Kidney glomerular epithelial cell (primary cell): Measurements from ENCODE around the gene IRAK2.
"Not testable (repeated sequence)": the region's sequence is repeated elsewhere in the genome, so short reads cannot be mapped to it uniquely, and the experiment has no call there.

Source experiments
- DNase-seq: peaks from one replicate; lab custom pipeline; 2025; lab: John Stamatoyannopoulos, UW

IRAK2 gene, protein sequence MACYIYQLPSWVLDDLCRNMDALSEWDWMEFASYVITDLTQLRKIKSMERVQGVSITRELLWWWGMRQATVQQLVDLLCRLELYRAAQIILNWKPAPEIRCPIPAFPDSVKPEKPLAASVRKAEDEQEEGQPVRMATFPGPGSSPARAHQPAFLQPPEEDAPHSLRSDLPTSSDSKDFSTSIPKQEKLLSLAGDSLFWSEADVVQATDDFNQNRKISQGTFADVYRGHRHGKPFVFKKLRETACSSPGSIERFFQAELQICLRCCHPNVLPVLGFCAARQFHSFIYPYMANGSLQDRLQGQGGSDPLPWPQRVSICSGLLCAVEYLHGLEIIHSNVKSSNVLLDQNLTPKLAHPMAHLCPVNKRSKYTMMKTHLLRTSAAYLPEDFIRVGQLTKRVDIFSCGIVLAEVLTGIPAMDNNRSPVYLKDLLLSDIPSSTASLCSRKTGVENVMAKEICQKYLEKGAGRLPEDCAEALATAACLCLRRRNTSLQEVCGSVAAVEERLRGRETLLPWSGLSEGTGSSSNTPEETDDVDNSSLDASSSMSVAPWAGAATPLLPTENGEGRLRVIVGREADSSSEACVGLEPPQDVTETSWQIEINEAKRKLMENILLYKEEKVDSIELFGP

DNA sequence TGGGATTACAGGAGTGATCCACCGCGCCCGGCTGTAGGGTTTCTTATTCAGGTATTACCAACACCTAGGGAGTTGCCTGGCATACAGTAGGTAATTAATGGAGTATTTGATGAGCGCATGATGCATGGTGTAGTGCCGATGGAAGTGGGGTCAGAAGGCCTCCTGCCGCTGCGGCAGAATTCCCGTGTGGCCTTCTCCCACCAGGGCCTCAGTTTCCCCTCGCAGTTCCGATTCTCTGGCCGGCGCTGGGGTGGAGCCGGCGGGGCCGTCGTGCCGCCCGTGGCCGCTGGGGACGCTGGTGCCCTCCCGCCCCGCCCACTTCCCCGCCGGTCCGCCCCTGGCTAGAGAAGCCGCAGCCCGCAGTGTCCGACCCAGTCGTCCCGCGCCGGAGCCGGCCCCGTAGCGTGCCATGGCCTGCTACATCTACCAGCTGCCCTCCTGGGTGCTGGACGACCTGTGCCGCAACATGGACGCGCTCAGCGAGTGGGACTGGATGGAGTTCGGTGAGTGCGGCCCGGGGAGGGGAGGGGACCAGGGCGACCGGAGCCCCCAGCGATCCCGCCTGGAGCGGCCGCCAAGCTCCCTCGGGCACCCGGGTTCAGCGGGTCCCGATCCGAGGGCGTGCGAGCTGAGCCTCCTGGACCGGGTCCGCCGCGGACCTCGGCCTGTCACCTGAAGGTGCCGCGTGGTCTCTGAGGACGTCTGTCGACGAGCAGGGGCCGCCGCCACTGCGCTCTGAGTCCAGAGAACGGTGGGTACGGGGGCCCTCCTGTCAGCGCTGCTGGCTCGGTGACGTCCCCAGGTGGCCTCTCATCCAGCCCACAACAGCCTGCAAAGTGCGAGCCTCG, at the start of gene IRAK2:
IRAK2 (plus strand) TSS at position 374 of the 848 bp plus-strand sequence; CDS start at position 410, 36 bp downstream.
- DNase-seq: peak; percentile 51

DNA sequence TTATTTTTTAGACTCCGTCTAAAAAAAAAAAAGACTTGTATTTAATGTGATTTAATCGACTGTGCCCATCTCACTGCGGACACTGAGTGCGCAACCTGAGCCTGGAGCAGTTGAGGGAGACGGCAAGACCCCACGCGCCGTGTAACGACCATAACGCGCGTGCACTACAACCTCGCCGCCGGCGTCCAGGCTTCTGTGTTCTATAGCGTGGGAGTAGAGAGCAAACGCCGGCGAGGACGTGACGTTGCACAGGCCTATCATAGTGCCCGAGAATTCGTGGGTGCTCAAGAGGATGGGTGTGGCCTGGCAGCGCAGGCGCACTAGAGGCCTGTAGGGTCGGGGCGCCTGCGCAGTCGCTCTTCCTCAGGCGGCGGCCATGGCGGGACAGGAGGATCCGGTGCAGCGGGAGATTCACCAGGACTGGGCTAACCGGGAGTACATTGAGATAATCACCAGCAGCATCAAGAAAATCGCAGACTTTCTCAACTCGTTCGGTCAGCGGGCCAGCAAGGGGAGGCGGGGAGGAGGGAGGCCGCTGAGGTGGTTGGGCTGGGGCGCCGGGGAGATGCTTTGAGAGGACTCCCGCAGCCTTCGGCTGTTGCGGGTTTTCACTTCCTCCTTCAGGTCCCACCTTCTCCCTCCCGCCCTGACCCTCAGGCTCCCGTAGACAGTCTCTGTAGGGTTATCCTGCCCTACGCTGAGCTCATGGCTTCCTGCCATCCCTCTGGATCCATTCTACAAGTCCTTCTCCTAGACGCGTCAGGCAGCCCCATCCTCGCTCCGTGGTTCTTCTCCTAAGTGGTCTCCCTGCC, 49.2 kb upstream of the IRAK2 start, which contains the start of gene BRK1:
BRK1 (plus strand) TSS at position 350 of the 812 bp plus-strand sequence; CDS start at position 377, 27 bp downstream.
- DNase-seq: peak; percentile 96

DNA sequence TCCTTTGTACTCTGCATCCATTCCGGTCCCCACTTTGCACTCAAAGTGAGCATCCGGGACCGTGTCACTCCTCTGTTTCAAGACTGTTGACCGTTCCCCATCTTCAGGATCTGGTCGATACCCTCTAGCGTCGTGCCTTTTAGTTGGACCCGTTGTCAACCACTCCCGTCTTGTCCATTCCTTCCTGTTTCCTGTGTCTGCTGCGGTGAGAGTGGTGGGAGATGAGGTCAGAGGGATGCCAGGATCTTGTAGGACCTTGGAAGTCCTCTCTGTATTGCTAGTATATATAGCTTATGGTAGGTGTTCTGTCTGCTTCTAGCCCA, 48.6 kb upstream of the IRAK2 start:
- peak; percentile 20 for DNase-seq

DNA sequence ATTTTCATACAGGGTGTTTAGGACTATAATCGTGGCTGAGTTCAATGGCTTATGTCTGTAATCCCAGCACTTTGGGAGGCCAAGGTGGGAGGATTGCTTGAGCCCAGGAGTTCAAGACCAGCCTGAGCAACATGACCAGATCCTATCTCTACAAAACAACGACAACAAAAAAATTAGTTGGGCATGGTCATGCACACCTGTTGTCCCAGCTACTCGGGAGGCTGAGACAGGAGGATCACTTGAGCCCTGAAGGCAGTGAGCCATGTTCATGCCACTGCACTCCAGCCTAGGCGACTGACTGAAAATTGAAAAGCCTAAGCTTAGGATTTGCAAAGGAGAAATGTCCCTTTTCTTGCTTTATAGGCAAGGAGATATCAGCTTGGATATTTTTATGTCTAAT, 47.8 kb upstream of the IRAK2 start:
- DNase-seq: no peak

DNA sequence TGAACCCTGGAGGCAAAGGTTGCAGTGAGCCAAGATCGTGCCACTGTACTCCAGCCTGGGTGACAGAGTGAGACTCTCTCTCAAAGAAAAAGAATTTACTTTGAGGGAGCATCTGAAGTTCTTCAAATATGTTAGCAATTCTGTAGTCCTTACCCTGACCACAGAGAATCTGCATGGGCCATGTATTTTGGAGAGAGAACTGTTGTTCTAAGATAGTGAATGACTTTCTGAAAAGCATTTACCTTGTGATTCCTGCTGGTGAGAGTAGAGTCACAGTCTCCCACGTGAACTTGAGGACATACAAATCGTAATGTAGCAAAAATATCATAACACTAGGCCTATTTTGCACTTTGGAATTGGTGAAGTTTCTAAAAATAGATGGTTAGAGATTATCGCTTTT, 45.3 kb upstream of the IRAK2 start:
- no peak for DNase-seq

DNA sequence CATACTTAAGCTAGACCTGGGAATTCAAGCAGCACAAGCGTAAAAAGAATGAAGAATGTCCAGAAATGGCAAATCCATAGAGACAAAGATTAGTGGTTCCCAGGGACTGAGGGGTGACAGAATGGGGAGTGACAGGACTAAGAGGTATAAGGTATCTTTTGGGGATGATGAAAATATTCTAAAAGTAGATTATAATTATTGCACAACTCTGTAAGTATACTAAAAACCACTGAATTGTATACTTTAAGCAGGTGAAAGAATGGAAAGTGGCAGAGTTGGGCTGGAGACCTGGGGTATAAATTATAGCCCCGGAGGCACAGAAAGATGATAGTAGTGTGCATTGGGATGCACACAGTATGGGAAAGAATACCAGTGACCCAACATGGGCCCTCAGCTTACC, 43.7 kb upstream of the IRAK2 start:
- no peak for DNase-seq

DNA sequence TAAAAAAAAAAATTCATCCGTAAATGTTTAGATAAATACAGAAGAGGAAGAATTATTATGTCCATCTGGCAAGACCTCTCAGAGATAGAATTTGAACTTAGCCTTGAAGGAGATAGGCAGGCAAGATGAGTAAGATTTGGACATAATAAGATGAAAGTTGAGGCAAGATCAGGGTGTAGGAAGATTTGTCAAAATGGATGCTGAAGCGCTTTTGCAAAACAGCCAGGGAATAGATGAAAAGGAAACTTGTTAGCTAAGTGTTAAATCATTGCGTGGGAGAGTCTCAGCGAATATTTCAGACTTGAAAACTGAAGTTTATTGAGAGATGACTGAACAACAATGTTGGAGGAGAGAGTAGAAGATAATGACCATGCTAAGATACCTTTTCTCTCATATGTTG, 42.0 kb upstream of the IRAK2 start:
- DNase-seq: no peak

DNA sequence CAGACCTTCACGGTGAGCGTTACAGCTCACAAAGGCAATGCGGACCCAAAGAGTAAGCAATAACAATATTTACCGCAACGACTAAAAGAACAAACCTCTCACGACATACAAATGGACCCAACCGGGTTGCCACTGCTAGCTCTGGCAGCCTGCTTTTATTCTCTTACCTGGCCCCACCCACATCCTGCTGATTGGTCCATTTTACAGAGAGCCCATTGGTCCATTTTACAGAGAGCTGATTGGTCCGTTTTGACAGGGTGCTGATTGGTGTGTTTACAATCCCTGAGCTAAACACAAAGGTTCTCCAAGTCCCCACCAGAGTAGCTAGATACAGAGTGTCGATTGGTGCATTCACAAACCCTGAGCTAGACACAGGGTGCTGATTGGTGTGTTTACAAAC, 28.8 kb upstream of the IRAK2 start:
- not testable (repeated sequence) for DNase-seq

DNA sequence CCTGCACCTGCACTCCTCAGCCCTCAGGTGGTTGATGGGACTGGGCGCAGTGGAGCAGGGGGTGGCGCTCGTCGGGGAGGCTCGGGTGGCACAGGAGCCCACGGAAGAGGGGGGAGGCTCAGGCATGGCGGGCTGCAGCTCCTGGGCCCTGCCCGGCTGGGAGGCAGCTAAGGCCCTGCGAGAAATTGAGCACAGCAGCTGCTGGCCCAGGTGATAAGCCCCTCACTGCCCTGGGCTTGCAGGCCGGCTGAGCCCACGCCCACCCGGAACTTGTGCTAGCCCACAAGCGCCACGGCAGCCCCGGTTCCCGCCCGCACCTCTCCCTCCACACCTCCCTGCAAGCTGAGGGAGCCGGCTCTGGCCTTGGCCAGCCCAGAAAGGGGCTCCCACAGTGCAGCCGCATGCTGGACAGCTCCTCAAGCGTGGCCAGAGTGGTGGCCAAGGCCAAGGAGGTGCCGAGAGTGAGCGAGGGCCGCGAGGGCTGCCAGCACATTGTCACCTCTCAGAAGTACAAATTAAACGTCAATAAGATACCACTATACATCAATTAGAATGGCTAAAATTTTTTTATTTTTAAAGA, 28.2 kb upstream of the IRAK2 start:
- no peak for DNase-seq

DNA sequence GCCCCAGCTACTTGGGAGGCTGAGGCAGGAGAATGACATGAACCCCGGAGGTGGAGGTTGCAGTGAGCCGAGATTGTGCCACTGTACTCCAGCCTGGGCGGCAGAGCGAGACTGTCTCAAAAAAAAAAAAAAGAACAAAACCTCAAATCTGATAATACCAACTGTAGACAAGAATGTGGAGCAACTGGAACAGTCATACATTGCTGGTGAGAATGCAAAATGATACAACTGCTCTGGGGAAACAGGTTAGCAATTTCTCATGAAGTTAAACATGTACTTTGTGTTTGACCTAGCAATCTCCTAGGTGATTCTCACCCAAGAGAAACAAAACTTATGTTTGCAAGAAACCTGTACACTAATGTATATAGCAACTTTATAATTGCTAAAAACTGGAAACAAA, 27.5 kb upstream of the IRAK2 start:
- peak; percentile 11 for DNase-seq

DNA sequence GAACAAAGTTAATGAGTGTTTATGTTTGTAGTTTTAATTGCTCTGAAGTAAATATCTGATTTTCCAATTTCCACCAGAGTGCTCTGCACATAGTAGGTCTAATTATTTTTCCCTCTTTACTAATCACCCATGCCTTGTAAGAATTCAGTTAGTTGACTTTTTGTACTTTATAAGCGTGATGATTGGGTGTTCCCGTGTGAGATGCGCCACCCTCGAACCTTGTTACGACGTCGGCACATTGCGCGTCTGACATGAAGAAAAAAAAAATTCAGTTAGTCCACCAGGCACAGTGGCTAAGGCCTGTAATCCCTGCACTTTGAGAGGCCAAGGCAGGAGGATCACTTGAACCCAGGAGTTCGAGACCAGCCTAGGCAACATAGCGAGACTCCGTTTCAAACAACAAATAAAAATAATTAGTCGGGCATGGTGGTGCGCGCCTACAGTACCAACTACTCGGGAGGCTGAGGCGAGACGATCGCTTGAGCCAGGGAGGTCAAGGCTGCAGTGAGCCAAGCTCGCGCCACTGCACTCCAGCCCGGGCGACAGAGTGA, 23.6 kb upstream of the IRAK2 start:
- DNase-seq: no peak

DNA sequence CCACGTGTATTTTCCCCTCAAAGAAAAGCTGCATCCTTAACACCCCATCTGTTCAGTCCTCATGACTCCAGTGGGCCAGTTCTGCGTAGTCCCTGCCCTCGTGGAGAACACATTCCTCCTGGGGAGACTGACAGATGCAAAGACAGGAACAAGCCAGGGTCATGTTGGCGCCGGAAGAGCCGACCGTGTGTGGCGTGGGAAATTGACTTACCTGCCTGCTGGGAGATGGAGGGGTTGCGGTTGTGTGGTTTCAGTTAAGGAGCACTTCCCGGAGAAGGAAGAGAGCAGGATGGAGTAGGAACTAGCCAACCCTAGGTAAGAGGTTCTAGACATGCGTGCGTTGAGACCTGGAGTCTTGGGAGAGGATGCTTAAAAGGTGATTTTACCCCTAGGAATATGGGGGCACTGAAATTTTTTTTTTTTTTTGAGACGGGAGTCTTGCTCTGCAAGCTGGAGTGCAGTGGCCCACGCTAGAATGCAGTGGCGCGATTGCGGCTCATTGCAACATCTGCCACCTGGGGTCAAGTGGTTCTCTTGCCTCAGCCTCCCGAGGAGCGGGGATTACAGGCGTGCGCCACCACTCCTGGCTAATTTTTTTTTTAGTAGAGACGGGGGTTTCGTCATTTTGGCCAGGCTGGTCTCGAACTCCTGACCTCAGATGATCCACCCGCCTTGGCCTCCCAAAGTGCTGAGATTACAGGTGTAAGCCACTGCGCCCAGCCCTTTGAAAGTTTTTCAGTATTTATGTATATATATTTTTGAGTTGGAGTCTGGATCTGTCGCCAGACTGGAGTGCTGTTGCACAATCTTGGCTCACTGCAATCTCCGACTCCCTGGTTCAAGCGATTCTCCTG, 21.8 kb upstream of the IRAK2 start:
- no peak for DNase-seq

DNA sequence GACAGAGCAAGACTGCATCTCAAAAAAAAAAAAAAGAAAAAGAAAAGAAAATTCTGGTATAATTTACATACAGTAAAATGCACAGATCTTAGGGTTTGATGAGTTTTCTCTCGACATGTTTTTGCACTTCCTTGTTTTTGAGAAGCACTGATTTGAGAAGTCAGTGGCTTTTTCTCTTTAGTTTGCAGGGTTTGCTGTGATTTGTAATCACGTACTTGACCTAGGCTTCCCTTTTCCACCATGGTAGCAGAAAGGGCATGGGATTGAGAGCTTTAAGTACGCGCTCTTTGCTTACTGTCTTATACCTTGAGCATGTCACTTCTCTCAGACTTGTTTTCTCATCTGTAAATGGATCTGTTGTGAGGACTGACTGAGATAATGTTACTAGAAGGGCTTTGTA, 19.0 kb upstream of the IRAK2 start:
- no peak for DNase-seq

DNA sequence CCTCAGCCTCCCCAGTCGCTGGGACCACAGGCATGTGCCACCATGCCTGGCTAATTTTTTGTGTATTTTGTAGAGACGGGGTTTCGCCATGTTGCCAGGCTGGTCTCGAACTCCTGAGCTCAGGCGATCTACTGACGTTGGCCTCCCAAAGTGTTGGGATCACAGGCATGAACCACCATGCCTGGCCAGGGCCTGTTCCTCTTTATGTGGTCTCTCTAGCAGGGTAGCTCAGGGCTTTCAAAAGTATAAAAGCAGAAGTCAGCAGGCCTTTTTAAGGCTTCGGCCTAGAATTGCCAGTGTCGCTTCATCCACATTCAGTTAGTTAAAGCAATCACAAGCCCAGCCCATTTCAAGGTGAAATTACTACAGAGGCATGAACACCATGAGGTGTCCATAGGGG, 15.5 kb upstream of the IRAK2 start:
- no peak for DNase-seq

DNA sequence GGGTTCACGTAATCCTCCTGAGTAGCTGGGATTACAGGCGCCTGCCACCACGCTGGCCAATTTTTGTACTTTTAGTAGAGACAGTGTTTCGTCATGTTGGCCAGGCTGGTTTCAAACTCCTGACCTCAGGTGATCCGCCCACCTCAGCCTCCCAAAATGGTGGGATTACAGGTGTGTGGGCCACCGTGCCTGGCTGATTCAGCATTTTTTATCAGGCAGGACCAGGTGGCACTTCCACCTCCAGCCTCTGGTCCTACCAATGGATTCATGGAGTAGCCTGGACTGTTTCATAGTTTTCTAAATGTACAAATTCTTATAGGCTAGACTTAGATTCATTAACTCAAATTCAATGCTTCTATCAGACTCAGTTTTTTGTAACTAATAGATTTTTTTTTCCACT, 13.7 kb upstream of the IRAK2 start:
- no peak for DNase-seq

DNA sequence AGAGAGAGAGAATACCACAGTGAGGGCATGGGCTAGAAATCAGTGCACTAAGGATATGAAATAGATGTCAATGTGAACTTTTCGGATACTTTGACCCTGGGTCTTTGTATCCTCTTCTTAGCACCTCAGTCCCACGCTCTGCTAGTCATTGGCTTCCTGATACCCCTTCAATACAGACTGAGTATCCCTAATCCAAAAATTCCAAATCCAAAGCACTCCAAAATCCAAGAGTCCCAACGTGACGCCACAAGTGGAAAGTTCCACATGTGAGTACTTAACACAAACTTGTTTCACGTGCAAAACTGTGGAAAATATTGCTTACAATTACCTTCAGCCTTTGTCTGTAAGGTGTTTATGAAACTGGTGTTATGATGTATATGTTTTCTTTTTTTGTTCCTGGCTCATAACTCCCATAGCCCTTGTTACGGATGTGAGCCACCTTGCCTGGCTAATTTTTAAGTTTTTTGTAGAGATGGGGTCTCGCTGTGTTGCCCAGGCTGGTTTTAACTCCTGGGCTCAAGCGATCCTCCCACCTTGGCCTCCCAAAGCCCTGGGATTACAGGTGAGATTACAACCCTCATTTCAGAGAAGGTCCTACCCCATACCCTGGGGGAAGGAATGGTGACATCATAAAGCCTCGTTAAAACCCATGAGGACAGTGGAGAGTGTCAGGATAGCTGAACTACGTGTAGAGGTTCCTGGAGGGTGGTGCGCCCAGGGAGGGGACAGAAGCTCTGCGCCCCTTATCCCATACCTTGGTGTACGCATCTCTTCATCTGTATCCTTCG, 10.2 kb upstream of the IRAK2 start:
- DNase-seq: no peak

DNA sequence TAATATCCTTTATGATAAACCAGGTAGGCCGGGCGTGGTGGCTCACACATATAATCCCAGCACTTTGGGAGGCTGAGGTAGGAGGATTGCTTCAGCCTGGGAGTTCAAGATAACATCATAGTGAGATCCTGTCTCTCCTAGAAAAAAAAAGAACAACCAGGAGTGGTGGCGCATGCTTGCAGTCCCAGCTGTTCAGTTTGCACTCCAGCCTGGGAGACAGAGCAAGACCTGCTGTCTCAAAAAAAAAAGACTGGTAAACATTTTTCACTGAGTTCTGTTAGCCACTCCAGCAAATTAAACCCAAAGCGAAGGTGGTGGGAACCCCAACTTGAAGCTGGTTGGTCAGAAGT, 9.6 kb upstream of the IRAK2 start:
- DNase-seq: no peak

DNA sequence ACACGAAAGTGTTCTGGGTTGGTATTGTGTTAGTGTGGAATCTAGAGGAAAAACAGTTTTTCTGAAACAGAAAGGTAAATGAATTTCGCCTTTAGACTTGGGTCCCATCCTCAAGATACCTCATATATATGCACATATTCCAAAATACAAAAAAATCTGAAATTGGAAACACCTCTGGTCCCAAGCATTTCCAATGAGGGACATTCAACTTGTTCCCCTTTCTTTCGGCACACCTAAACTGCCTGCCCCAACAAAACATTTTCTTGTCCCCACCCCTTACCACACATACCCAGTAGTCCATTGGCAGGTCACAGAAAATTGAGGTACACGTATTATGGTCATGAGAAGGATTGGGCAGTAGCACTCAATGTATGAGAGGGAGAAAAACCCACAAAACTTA, 9.1 kb upstream of the IRAK2 start:
- no peak for DNase-seq

DNA sequence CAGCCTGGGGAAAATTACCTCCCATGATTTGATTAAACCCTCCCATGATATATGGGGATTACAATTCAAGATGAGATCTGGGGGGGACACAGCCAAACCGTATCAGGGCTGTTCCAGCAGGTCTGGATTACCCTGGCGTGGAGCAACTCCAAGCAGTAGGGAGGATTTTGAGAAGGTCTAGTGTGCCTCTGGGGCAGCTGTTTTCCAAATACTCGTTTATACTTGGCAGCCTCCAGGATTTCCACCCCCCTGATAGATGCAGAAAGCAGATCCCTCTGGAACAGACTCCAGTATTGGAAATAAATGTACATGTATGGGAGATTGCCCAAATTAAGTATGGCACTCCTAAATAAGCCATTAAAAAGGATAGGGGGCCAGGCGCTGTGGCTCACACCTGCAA, 7.7 kb upstream of the IRAK2 start:
- DNase-seq: no peak

DNA sequence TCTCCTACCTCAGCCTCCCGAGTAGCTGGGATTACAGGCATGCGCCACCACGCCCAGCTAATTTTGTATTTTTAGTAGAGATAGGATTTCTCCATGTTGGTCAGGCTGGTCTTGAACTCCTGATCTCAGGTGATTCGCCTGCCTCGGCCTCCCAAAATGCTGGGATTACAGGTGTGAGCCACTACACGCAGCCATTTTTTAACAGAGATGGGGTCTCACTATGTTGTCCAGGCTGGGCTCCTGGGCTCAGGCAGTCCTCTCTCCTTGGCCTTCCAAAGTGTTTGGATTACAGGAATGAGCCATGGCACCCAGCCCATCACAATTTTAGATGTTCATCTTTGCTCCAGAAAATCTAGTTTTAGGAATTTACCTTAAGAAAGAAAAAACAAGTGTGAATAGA, 6.2 kb upstream of the IRAK2 start:
- DNase-seq: not testable (repeated sequence)
